Measurements from ENCODE around the gene PRKCSH.
"Not testable (repeated sequence)": the region's sequence is repeated elsewhere in the genome, so short reads cannot be mapped to it uniquely, and the experiment has no call there.

The PRKCSH gene

GRCh38 chr19:11451327-11451870 lies 16.0 kb downstream of the PRKCSH start:
- no peak for DNase-seq

GRCh38 chr19:11451871-11452619 lies 16.6 kb downstream of the PRKCSH start:
- DNase-seq: no peak

GRCh38 chr19:11452620-11453310 lies 17.3 kb downstream of the PRKCSH start:
- no peak for DNase-seq

GRCh38 chr19:11453468-11454341 lies 18.3 kb downstream of the PRKCSH start:
- DNase-seq: no peak

GRCh38 chr19:11455233-11455554 lies 19.8 kb downstream of the PRKCSH start:
- DNase-seq: not testable (repeated sequence)

- no peak for DNase-seq
Measured at GRCh38 chr19:11456659-11457058, 21.2 kb downstream of the PRKCSH start.

- no peak for DNase-seq
Measured at GRCh38 chr19:11457115-11457514, 21.7 kb downstream of the PRKCSH start.

GRCh38 chr19:11457831-11458230 lies 22.4 kb downstream of the PRKCSH start:
- no peak for DNase-seq

GRCh38 chr19:11458236-11458900 lies 22.9 kb downstream of the PRKCSH start:
- no peak for DNase-seq

- not testable (repeated sequence) for DNase-seq
Measured at GRCh38 chr19:11458912-11459311, 23.5 kb downstream of the PRKCSH start.

- DNase-seq: no peak
Measured at GRCh38 chr19:11460207-11460606, 24.8 kb downstream of the PRKCSH start.

- no peak for DNase-seq
Measured at GRCh38 chr19:11461453-11461852, 26.0 kb downstream of the PRKCSH start.

GRCh38 chr19:11463391-11463790 lies 28.0 kb downstream of the PRKCSH start:
- DNase-seq: no peak

- DNase-seq: no peak
Measured at GRCh38 chr19:11464333-11465265, 29.2 kb downstream of the PRKCSH start.

GRCh38 chr19:11465600-11465999 lies 30.2 kb downstream of the PRKCSH start:
- no peak for DNase-seq

GRCh38 chr19:11468266-11468845 lies 32.9 kb downstream of the PRKCSH start:
- DNase-seq: not testable (repeated sequence)

GRCh38 chr19:11473725-11474124 lies 38.3 kb downstream of the PRKCSH start:
- DNase-seq: no peak

GRCh38 chr19:11475343-11475742 lies 39.9 kb downstream of the PRKCSH start:
- DNase-seq: not testable (repeated sequence)

- DNase-seq: no peak
Measured at GRCh38 chr19:11475861-11476260, 40.4 kb downstream of the PRKCSH start.

- no peak for DNase-seq
Measured at GRCh38 chr19:11478167-11479089, 43.0 kb downstream of the PRKCSH start.
